Endothelial cell (in vitro differentiated cells): Measurements from ENCODE around the gene PFN3. TPM values are rescaled to one million over a fixed set of nuclear protein-coding genes. Genes with fewer than 3 reads are reported as not detected.

Experiments
- DNase-seq: peaks from one replicate; pipeline ENCODE4 v3.0.0; 2021; ENCODE audit warnings: low spot score
- H3K27ac Mint-ChIP-seq: one replicate; pipeline ENCODE4 v1.8.0; 2021; ENCODE audit warnings: mixed read lengths, inconsistent platforms; ENCODE audit not compliant: unreplicated experiment
- H3K27me3 Mint-ChIP-seq: one replicate; pipeline ENCODE4 v1.8.0; 2021; ENCODE audit warnings: mild to moderate bottlenecking, moderate library complexity, mixed read lengths, inconsistent platforms; ENCODE audit not compliant: unreplicated experiment
- H3K36me3 Mint-ChIP-seq: one replicate; pipeline ENCODE4 v1.8.0; 2021; ENCODE audit warnings: mild to moderate bottlenecking, low read depth, mixed read lengths, inconsistent platforms; ENCODE audit not compliant: unreplicated experiment
- H3K4me1 Mint-ChIP-seq: one replicate; pipeline ENCODE4 v1.8.0; 2021; ENCODE audit warnings: mild to moderate bottlenecking, mixed read lengths, inconsistent platforms; ENCODE audit not compliant: unreplicated experiment
- H3K4me3 Mint-ChIP-seq: one replicate; pipeline ENCODE4 v1.8.0; 2021; ENCODE audit warnings: mild to moderate bottlenecking, mixed read lengths, inconsistent platforms; ENCODE audit not compliant: unreplicated experiment
- H3K9me3 Mint-ChIP-seq: one replicate; pipeline ENCODE4 v1.8.0; 2021; ENCODE audit warnings: mixed read lengths, inconsistent platforms; ENCODE audit not compliant: unreplicated experiment
- total RNA-seq: library from RNA; stranded (reverse); fragmentation: NEBNext Ultra II Directional; extraction: Animal tissue kit (Norgen Biotek cat#: 25700); gene quantifications from one replicate; pipeline ENCODE4 v1.2.1, GENCODE V29; 2021; ENCODE audit not compliant: unreplicated experiment
- TF ChIP-seq, protein P1 (sequence below): fragments of 200-600 bp; sonication (generic); IDR thresholded peaks from one replicate; pipeline ENCODE4 v1.5.0; 2021; ENCODE audit warnings: antibody characterized with exemption; ENCODE audit not compliant: unreplicated experiment

PFN3 gene
- total RNA-seq, 1 donor from 2014 or later, result not detected

DNA sequence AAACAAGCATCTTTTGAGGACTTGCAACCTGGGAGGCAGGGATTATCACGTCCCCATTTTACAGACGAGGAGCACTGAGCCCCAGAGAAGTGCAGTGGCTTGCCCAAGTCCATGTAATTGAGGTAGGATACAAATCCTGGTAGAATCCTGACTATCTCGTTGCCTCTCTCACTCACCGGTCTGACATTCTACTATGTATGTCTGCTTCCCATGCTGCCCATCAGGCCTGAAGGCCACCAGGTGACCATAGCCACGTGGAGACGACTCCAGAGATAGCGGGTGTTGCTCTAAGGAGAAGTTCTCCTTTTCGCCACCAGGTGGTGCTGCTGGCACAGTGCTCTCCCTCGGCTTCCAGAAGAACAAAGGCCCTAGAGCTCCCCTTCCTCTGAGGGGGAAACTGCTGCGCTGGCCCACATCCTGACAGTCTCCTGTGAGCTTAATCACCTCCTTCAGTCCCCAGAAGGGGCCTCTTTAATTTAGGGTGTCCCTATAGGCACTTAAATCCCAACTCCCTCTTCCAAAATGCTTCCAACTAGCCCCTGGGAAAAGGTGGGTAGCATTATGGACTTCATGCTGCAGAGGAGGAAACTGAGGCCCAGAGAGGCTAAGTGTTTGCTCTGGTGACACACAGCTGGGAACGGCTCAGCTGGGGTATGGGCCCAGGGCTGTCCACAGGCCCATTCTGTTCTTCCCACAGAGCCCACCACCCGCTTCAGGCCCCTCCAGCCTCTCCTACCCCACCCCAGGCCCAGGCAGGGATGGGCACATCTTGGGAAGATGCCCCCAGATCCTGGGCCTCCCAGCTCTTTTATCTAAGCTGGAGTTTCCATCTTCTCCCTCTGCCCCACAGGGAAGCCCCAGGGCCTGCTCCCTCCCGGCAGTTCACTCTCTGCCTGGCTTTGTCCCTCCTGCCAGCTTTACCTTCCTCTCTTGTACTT lies 9.8 kb downstream of the PFN3 start:
- peaks cover 7% of the 10 kb centered on the region for H3K27me3 Mint-ChIP-seq

DNA sequence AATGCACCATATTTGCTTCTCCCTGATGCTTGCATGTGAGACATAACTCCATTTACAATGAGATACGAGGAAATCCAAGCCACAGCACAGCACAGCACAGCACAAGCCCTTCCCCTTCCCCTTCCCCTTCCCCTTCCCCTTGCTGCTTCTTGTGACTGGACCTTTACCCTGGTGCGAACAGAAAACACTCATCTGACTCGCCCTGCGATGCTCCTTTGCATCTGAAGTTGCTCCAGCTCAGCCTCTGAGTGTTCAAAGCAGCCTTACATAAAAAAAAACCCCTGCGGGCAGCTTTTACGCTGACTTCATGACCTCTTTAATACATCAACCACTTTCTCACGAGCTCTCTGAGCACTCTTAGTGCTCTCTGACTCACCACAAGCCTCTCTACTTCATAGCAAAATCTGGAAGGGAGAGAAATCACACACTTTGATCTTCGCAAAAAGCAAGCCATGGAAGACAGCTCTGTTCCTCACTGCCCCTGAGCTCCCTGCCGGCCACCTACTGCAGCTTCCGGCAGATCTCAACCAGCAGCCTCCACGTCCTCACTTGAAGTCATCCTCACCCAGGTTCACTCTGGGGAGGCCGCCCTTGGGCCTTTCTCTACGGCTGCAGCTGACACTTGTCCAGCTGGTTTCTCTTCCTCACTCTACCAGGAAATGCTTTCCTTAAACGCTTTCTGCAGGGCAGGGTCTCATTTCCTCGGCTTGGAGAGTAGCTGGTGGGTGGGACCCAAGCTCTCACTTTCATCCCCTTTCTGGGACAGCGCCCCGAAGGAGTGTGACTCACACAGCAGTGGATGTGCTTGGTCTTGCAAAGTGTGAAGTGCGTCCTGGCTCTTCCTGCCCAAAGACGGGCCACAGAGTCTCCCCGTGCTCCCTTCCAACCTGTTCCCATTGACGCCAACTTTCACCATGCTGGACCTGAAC lies 11.0 kb downstream of the PFN3 start:
- Mint-ChIP-seq H3K4me3 (no peak overlapping the region), H3K36me3 (no peaks in the 10 kb centered on the region), H3K27me3 (peaks cover 7% of the 10 kb centered on the region), H3K9me3 (no peaks in the 10 kb centered on the region), H3K4me1 (peaks cover 35% of the 10 kb centered on the region), H3K27ac (peak overlapping the region; percentile 15)
- TF ChIP-seq, protein P1, sequence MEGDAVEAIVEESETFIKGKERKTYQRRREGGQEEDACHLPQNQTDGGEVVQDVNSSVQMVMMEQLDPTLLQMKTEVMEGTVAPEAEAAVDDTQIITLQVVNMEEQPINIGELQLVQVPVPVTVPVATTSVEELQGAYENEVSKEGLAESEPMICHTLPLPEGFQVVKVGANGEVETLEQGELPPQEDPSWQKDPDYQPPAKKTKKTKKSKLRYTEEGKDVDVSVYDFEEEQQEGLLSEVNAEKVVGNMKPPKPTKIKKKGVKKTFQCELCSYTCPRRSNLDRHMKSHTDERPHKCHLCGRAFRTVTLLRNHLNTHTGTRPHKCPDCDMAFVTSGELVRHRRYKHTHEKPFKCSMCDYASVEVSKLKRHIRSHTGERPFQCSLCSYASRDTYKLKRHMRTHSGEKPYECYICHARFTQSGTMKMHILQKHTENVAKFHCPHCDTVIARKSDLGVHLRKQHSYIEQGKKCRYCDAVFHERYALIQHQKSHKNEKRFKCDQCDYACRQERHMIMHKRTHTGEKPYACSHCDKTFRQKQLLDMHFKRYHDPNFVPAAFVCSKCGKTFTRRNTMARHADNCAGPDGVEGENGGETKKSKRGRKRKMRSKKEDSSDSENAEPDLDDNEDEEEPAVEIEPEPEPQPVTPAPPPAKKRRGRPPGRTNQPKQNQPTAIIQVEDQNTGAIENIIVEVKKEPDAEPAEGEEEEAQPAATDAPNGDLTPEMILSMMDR, result no peak
- no peak for DNase-seq

More for the DNA sequence above, 9.8 kb downstream of the PFN3 start:
- Mint-ChIP-seq H3K4me1 (peaks cover 35% of the 10 kb centered on the region), H3K27ac (peak overlapping the region; percentile 15), H3K36me3 (no peaks in the 10 kb centered on the region), H3K4me3 (no peak overlapping the region), H3K9me3 (no peaks in the 10 kb centered on the region)
- TF ChIP-seq, protein P1, result peak; percentile 96
- peak; percentile 92 for DNase-seq

DNA sequence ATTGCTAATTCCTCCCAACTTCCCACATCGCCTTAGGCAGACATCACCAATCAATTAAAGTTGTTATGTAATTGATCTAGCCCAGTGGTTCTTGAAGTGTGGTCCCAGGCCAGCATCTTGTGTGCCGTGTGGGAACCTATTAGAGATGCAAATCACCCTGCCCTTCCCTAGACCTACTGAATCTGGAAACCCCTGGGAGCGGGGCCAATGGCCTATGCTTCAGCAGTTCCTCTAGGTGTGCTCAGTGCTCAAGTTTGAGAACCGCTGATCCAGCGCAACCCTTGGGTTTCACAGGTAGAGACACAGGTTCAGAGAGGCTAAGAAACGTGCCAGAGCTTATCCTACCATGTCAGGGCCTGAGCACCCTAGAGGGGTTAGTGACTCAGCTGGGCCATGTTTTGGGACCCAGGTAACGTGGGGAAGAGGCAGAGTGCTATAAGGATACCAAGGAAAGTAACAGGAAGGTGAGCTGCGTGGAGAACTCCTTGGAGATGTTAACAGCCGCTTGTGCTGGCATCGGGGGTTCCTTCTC lies 11.9 kb downstream of the PFN3 start:
- Mint-ChIP-seq H3K9me3 (no peaks in the 10 kb centered on the region), H3K4me3 (no peak overlapping the region), H3K4me1 (peaks cover 35% of the 10 kb centered on the region), H3K27ac (no peak overlapping the region), H3K27me3 (peaks cover 9% of the 10 kb centered on the region), H3K36me3 (no peaks in the 10 kb centered on the region)
- no peak for DNase-seq
- TF ChIP-seq, protein P1, result no peak

DNA sequence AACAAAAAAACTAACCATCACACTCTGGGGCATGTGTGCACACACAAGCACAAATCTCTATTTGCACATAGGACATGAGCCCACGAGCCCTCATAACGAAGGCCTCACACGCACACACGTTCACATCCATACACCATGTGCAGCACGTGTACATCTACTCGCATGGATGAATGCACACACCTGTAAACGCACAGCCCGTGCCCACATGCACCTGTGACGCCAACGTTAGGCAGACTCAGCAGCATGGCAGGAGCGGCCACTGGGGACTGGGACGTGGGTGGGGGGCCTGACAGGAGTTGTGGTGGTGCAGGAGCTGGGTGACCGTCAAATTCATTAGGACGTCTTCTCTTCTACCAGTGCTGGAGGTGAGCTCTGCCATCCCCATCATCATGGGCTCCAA lies 13.1 kb downstream of the PFN3 start:
- TF ChIP-seq, protein P1, result no peak
- Mint-ChIP-seq H3K4me1 (peaks cover 35% of the 10 kb centered on the region), H3K36me3 (no peaks in the 10 kb centered on the region), H3K27me3 (peaks cover 9% of the 10 kb centered on the region), H3K9me3 (no peaks in the 10 kb centered on the region), H3K4me3 (no peak overlapping the region), H3K27ac (no peak overlapping the region)
- DNase-seq, result no peak
